ENCODE data around the gene NCOR1. TPM values are rescaled to one million over a fixed set of nuclear protein-coding genes. Genes with fewer than 3 reads are reported as not detected.

NCOR1 gene
- polyA plus RNA-seq, 12 donors = 55.1 to 84.4 (median 67.2) TPM; not detected in 1

- DNase-seq = no peak
Measured at GRCh38 chr17:16033729-16034349, 181.5 kb downstream of the NCOR1 start.

GRCh38 chr17:16027708-16028584 is 187.4 kb downstream of the NCOR1 start:
- DNase-seq = no peak

GRCh38 chr17:16026895-16027294 is 188.4 kb downstream of the NCOR1 start:
- DNase-seq = no peak

- DNase-seq = no peak
Measured at GRCh38 chr17:16025202-16025601, 190.1 kb downstream of the NCOR1 start.

GRCh38 chr17:16023881-16024280 is 191.5 kb downstream of the NCOR1 start:
- no peak for DNase-seq

GRCh38 chr17:16019347-16019746 is 196.0 kb downstream of the NCOR1 start:
- no peak for DNase-seq

GRCh38 chr17:16013943-16014407 is 201.4 kb downstream of the NCOR1 start:
- no peak for DNase-seq

- DNase-seq = no peak
Measured at GRCh38 chr17:16007439-16007838, 207.9 kb downstream of the NCOR1 start.

GRCh38 chr17:16005636-16006035 is 209.7 kb downstream of the NCOR1 start:
- no peak for DNase-seq

- no peak for DNase-seq
Measured at GRCh38 chr17:16003841-16004240, 211.5 kb downstream of the NCOR1 start.

- DNase-seq = no peak
Measured at GRCh38 chr17:16002708-16003260, 212.6 kb downstream of the NCOR1 start.

- no peak for DNase-seq
Measured at GRCh38 chr17:16001226-16001897, 214.0 kb downstream of the NCOR1 start.

- peak; percentile 59 for DNase-seq
Measured at GRCh38 chr17:15999974-16000827, 215.1 kb downstream of the NCOR1 start.

GRCh38 chr17:15999141-15999973 is 216.0 kb downstream of the NCOR1 start, which contains the start of the genes TTC19 and ZSWIM7:
Gene TTC19, plus strand, starts transcription at chr17:15999824. Its CDS starts 25 bp downstream, at chr17:15999849.
Gene ZSWIM7, minus strand, starts transcription at chr17:15999704. Its CDS starts 110 bp downstream, at chr17:15999594.
- DNase-seq = peak; percentile 96

GRCh38 chr17:15998031-15998562 is 217.2 kb downstream of the NCOR1 start:
- no peak for DNase-seq

- no peak for DNase-seq
Measured at GRCh38 chr17:15996322-15996721, 219.0 kb downstream of the NCOR1 start.

GRCh38 chr17:15981646-15982580 is 233.4 kb downstream of the NCOR1 start:
- DNase-seq = no peak

GRCh38 chr17:15981208-15981607 is 234.1 kb downstream of the NCOR1 start:
- DNase-seq = no peak

Data from muscle of arm (tissue), 12 donors.